NB4 (cell line): ENCODE data around the gene ZXDC.

Source experiments
- CTCF ChIP-seq: IDR thresholded peaks from one replicate; pipeline ENCODE4 v1.5.1; 2012; ENCODE audit warnings: low read depth, low read length
- MAX ChIP-seq: IDR thresholded peaks from 2 replicates; pipeline ENCODE4 v1.6.1; 2011; ENCODE audit warnings: low read depth, low read length
- MYC ChIP-seq: IDR thresholded peaks from 2 replicates; pipeline ENCODE4 v1.6.1; 2011; ENCODE audit warnings: low read depth, low read length
- POLR2A ChIP-seq: IDR thresholded peaks from 2 replicates; pipeline ENCODE4 v1.6.1; 2011; ENCODE audit warnings: mild to moderate bottlenecking; ENCODE audit not compliant: insufficient read length; ENCODE audit errors: extremely low read depth

GRCh38 chr3:126392246-126392645, 83.4 kb downstream of the ZXDC start:
- TF ChIP-seq POLR2A (no peak), CTCF (no peak), MAX (no peak), MYC (no peak)
